KMS-11 (cell line): ENCODE results near the gene NEK8.

ENCODE experiments used
- H2AFZ ChIP-seq: fragments of 200-600 bp; sonication (generic); 2 replicates; pipeline ENCODE4 v1.6.1; 2016; ENCODE audit warnings: antibody characterized with exemption, mixed run types, low read depth
- H3K27ac ChIP-seq: fragments of 200-600 bp; sonication (generic); 2 replicates; pipeline ENCODE4 v1.6.1; 2016; ENCODE audit warnings: mild to moderate bottlenecking, mixed run types
- H3K27me3 ChIP-seq: fragments of 200-600 bp; sonication (generic); 2 replicates; pipeline ENCODE4 v1.6.1; 2017; ENCODE audit warnings: mild to moderate bottlenecking, low read depth, mixed run types, moderate library complexity; ENCODE audit not compliant: insufficient read depth
- H3K36me3 ChIP-seq: fragments of 200-600 bp; sonication (generic); 2 replicates; pipeline ENCODE4 v1.6.1; 2017; ENCODE audit warnings: mild to moderate bottlenecking, mixed run types; ENCODE audit not compliant: insufficient read depth
- H3K4me1 ChIP-seq: fragments of 200-600 bp; sonication (generic); 2 replicates; pipeline ENCODE4 v1.6.1; 2016; ENCODE audit warnings: mild to moderate bottlenecking, low read depth, mixed run types; ENCODE audit not compliant: poor library complexity, severe bottlenecking
- H3K4me2 ChIP-seq: fragments of 200-600 bp; sonication (generic); 2 replicates; pipeline ENCODE4 v1.7.0; 2016; ENCODE audit warnings: mild to moderate bottlenecking, mixed run types
- H3K4me3 ChIP-seq: fragments of 200-600 bp; sonication (generic); IDR thresholded peaks from 2 replicates; pipeline ENCODE4 v1.6.1; 2017; ENCODE audit warnings: low read depth, low read length, mixed read lengths; ENCODE audit not compliant: insufficient read depth
- H3K79me2 ChIP-seq: fragments of 200-600 bp; sonication (generic); 2 replicates; pipeline ENCODE4 v1.6.1; 2016; ENCODE audit warnings: low read depth, mixed run types; ENCODE audit not compliant: insufficient read depth
- H3K9ac ChIP-seq: fragments of 200-600 bp; sonication (generic); 2 replicates; pipeline ENCODE4 v1.6.1; 2016; ENCODE audit warnings: mild to moderate bottlenecking, mixed run types
- H4K20me1 ChIP-seq: fragments of 200-600 bp; sonication (generic); 2 replicates; pipeline ENCODE4 v1.6.1; 2016; ENCODE audit warnings: mild to moderate bottlenecking, mixed run types; ENCODE audit not compliant: insufficient read depth
- TF ChIP-seq, protein P1 (sequence below): fragments of 200-600 bp; sonication (generic); conservative IDR thresholded peaks from 2 replicates; pipeline ENCODE4 v1.6.1; 2017; ENCODE audit warnings: low read depth, mild to moderate bottlenecking, antibody characterized with exemption, low read length, moderate library complexity, mixed read lengths

NEK8 gene

DNA sequence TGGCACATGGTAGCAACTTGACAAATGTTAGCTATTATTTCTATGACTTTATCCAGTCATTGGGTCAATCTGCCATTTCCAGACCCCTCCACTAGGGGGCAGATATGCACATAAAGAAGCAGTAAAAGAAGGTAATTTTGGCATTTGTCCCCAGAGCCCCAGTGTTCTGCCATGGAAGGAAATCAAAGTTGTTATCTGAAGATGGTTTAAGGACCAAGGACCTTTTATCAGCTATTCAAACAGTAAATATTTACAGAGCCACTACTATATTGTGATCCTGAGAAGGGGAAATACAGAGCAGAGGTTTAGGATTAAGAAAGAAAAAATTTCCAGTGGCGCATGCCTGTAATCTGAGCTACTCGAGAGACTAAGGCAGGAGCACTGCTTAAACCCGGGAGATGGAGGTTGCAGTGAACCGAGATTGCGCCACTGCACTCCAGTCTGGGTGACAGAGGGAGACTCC is 35.2 kb downstream of the NEK8 start:
- no peak overlapping the region for H2AFZ ChIP-seq
- no peak overlapping the region; the same call in 1 of the 2 replicates for H3K9ac ChIP-seq
- H3K36me3 ChIP-seq, result no peaks in the 10 kb centered on the region

DNA sequence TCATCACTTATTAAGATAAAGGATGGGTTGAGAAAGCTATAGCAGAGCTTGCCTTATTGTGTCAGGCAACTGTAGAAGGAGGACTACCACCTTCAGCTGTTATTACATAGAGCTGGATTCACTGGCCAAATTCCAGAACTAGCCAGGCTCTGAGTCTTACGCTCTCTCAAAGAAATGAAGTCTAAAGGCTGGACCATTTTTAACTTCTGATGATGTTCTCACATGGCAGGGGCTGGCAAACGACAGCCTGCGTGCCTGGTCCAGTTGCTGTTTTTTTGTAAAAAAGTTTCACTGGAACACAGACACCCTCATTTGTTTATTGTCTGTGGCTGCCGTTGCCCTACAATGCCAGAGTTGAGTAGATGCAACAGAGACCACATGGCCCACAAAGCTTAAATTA is 36.5 kb downstream of the NEK8 start:
- H3K4me2 ChIP-seq, result no peak overlapping the region
- no peaks in the 10 kb centered on the region for H3K79me2 ChIP-seq
- H3K4me1 ChIP-seq, result peaks cover 43% of the 10 kb centered on the region
- no peaks in the 10 kb centered on the region for H4K20me1 ChIP-seq
- no peaks in the 10 kb centered on the region for H3K36me3 ChIP-seq
- TF ChIP-seq, protein P1, sequence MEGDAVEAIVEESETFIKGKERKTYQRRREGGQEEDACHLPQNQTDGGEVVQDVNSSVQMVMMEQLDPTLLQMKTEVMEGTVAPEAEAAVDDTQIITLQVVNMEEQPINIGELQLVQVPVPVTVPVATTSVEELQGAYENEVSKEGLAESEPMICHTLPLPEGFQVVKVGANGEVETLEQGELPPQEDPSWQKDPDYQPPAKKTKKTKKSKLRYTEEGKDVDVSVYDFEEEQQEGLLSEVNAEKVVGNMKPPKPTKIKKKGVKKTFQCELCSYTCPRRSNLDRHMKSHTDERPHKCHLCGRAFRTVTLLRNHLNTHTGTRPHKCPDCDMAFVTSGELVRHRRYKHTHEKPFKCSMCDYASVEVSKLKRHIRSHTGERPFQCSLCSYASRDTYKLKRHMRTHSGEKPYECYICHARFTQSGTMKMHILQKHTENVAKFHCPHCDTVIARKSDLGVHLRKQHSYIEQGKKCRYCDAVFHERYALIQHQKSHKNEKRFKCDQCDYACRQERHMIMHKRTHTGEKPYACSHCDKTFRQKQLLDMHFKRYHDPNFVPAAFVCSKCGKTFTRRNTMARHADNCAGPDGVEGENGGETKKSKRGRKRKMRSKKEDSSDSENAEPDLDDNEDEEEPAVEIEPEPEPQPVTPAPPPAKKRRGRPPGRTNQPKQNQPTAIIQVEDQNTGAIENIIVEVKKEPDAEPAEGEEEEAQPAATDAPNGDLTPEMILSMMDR, result no peak
- no peak overlapping the region for H3K4me3 ChIP-seq
- H3K27me3 ChIP-seq, result no peaks in the 10 kb centered on the region
- H3K27ac ChIP-seq, result no peak overlapping the region
- no peak overlapping the region for H2AFZ ChIP-seq
- no peak overlapping the region for H3K9ac ChIP-seq

More for the DNA sequence above, 35.2 kb downstream of the NEK8 start:
- peaks cover 43% of the 10 kb centered on the region for H3K4me1 ChIP-seq
- H3K4me3 ChIP-seq, result no peak overlapping the region
- peak overlapping the region; percentile 68; the same call in 1 of the 2 replicates for H3K27ac ChIP-seq
- TF ChIP-seq, protein P1, result peak; percentile 99
- H3K4me2 ChIP-seq, result peak overlapping the region; percentile 74
- no peaks in the 10 kb centered on the region for H4K20me1 ChIP-seq
- H3K79me2 ChIP-seq, result no peaks in the 10 kb centered on the region
- H3K27me3 ChIP-seq, result no peaks in the 10 kb centered on the region

DNA sequence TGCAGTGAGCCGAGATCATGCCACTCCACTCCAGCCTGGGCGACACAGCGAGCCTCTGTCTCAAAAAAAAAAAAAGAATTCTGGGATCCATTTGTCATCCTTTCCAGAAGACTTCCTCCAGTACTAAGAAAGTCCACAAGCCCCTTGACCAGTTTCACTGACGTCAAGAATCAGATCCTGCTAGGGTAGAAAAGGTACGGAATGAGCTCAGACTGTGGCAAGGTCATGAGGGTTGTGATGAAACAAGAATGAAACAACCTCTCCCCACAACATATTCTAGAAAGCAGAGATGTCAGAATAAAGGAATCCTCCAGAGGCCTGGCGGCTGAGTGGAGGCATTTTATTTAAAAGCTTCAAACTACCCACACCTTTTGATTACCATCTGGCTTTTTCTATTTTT is 45.1 kb downstream of the NEK8 start:
- TF ChIP-seq, protein P1, result no peak
- Histone ChIP-seq H3K4me3 (no peak overlapping the region), H3K27ac (peak overlapping the region; percentile 46; the same call in 1 of the 2 replicates), H3K9ac (no peak overlapping the region; the same call in 1 of the 2 replicates), H3K36me3 (no peaks in the 10 kb centered on the region), H4K20me1 (no peaks in the 10 kb centered on the region), H3K79me2 (no peaks in the 10 kb centered on the region; the same call in 1 of the 2 replicates), H3K4me1 (peaks cover 15% of the 10 kb centered on the region), H2AFZ (no peak overlapping the region), H3K4me2 (peak overlapping the region; percentile 58; the same call in 1 of the 2 replicates), H3K27me3 (no peaks in the 10 kb centered on the region)

DNA sequence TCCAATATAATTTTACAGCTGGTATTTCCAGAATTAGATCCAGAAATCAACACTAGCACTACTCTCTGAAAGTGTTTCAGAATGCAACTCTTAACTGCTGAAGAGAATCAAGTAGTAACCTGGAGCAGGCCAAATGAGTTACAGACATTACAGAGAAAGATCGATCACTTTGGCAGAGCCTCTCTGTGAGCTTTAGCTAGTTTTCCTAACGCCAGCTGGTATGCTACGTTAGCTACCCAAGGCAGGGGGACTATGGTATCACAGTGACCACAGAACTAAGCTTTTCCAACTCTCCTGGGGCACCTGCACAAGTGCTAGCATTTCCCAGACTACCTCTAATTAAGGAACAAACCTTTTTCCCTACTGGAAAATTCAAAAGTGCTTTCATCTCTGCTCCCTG is 45.6 kb downstream of the NEK8 start:
- H3K27ac ChIP-seq, result peak overlapping the region; percentile 46; the same call in 1 of the 2 replicates
- H3K36me3 ChIP-seq, result no peaks in the 10 kb centered on the region
- H2AFZ ChIP-seq, result no peak overlapping the region
- H3K9ac ChIP-seq, result no peak overlapping the region; the same call in 1 of the 2 replicates
- H3K79me2 ChIP-seq, result no peaks in the 10 kb centered on the region; the same call in 1 of the 2 replicates
- TF ChIP-seq, protein P1, result no peak
- H3K27me3 ChIP-seq, result no peaks in the 10 kb centered on the region
- no peak overlapping the region for H3K4me3 ChIP-seq
- H3K4me1 ChIP-seq, result peaks cover 15% of the 10 kb centered on the region
- H3K4me2 ChIP-seq, result peak overlapping the region; percentile 58; the same call in 1 of the 2 replicates
- no peaks in the 10 kb centered on the region for H4K20me1 ChIP-seq
